HUES6 (cell line): ENCODE results near the gene FPGS.

Source experiments
- H3K27ac ChIP-seq: 2 replicates; pipeline ENCODE4 v1.7.0; 2013; ENCODE audit warnings: low read depth, mild to moderate bottlenecking, low read length, inconsistent platforms
- H3K27me3 ChIP-seq: 2 replicates; pipeline ENCODE4 v1.6.1; 2013; ENCODE audit warnings: low read length; ENCODE audit not compliant: control insufficient read depth, insufficient read depth
- H3K36me3 ChIP-seq: 2 replicates; pipeline ENCODE4 v1.6.1; 2013; ENCODE audit warnings: low read length; ENCODE audit not compliant: control insufficient read depth, insufficient read depth
- H3K4me1 ChIP-seq: 2 replicates; pipeline ENCODE4 v1.6.1; 2013; ENCODE audit warnings: low read length; ENCODE audit not compliant: control insufficient read depth, insufficient read depth
- H3K4me3 ChIP-seq: 2 replicates; pipeline ENCODE4 v1.5.1; 2013; ENCODE audit warnings: low read depth, low read length
- H3K9ac ChIP-seq: one replicate; pipeline ENCODE4 v1.6.1; 2013; ENCODE audit warnings: mild to moderate bottlenecking, low read length
- H3K9me3 ChIP-seq: 2 replicates; pipeline ENCODE4 v1.6.1; 2013; ENCODE audit warnings: low read depth, low read length; ENCODE audit not compliant: control insufficient read depth, insufficient read depth

The FPGS gene

GRCh38 chr9:127848756-127849504, 46.2 kb downstream of the FPGS start:
- no peak overlapping the region for H3K27ac ChIP-seq
- peaks cover 18% of the 10 kb centered on the region; the same call in 1 of the 2 replicates for H3K4me1 ChIP-seq
- H3K9me3 ChIP-seq = peaks cover 17% of the 10 kb centered on the region
- no peak overlapping the region for H3K9ac ChIP-seq
- H3K4me3 ChIP-seq = no peak overlapping the region
- no peaks in the 10 kb centered on the region for H3K36me3 ChIP-seq
- H3K27me3 ChIP-seq = no peaks in the 10 kb centered on the region

- H3K27ac ChIP-seq = no peak overlapping the region
- H3K9ac ChIP-seq = no peak overlapping the region
- H3K9me3 ChIP-seq = peaks cover 17% of the 10 kb centered on the region
- H3K4me3 ChIP-seq = no peak overlapping the region
- peaks cover 16% of the 10 kb centered on the region; the same call in 1 of the 2 replicates for H3K4me1 ChIP-seq
- no peaks in the 10 kb centered on the region for H3K27me3 ChIP-seq
- H3K36me3 ChIP-seq = no peaks in the 10 kb centered on the region
Measured at GRCh38 chr9:127850286-127850830, 47.7 kb downstream of the FPGS start.

- Histone ChIP-seq H3K9me3 (peaks cover 17% of the 10 kb centered on the region), H3K27ac (no peak overlapping the region), H3K9ac (no peak overlapping the region), H3K27me3 (no peaks in the 10 kb centered on the region), H3K4me3 (no peak overlapping the region), H3K36me3 (no peaks in the 10 kb centered on the region), H3K4me1 (peaks cover 14% of the 10 kb centered on the region; the same call in 1 of the 2 replicates)
Measured at GRCh38 chr9:127852829-127853228, 50.1 kb downstream of the FPGS start.

GRCh38 chr9:127853312-127854183, 50.9 kb downstream of the FPGS start:
- Histone ChIP-seq H3K27ac (no peak overlapping the region), H3K27me3 (no peaks in the 10 kb centered on the region), H3K4me1 (peaks cover 14% of the 10 kb centered on the region; the same call in 1 of the 2 replicates), H3K9ac (no peak overlapping the region), H3K4me3 (no peak overlapping the region; the same call in 1 of the 2 replicates), H3K9me3 (peaks cover 16% of the 10 kb centered on the region), H3K36me3 (no peaks in the 10 kb centered on the region)

GRCh38 chr9:127854184-127854806, 51.6 kb downstream of the FPGS start, which contains the start of gene ENG:
Gene ENG (minus strand): TSS chr9:127854658. CDS start chr9:127854355, 303 bp downstream.
- H3K9ac ChIP-seq = no peak within 1 kb of the TSS
- peaks cover 14% of the 10 kb centered on the region; the same call in 1 of the 2 replicates for H3K4me1 ChIP-seq
- no peak within 1 kb of the TSS for H3K27ac ChIP-seq
- H3K4me3 ChIP-seq = no peak within 1 kb of the TSS; the same call in 1 of the 2 replicates
- no peaks in the 10 kb centered on the region for H3K27me3 ChIP-seq
- no peaks in the 10 kb centered on the region for H3K36me3 ChIP-seq
- H3K9me3 ChIP-seq = peaks cover 8% of the 10 kb centered on the region

- no peak overlapping the region for H3K4me3 ChIP-seq
Measured at GRCh38 chr9:127854960-127855359, 52.3 kb downstream of the FPGS start.

GRCh38 chr9:127855522-127855921, 52.8 kb downstream of the FPGS start:
- Histone ChIP-seq H3K9ac (no peak overlapping the region), H3K4me1 (peaks cover 14% of the 10 kb centered on the region; the same call in 1 of the 2 replicates), H3K27ac (no peak overlapping the region), H3K9me3 (no peaks in the 10 kb centered on the region), H3K36me3 (no peaks in the 10 kb centered on the region), H3K4me3 (no peak overlapping the region), H3K27me3 (no peaks in the 10 kb centered on the region)

More at GRCh38 chr9:127854960-127855359, 52.3 kb downstream of the FPGS start:
- Histone ChIP-seq H3K9ac (no peak overlapping the region), H3K4me1 (peaks cover 14% of the 10 kb centered on the region; the same call in 1 of the 2 replicates), H3K27me3 (no peaks in the 10 kb centered on the region), H3K36me3 (no peaks in the 10 kb centered on the region), H3K27ac (no peak overlapping the region), H3K9me3 (peaks cover 2% of the 10 kb centered on the region; the same call in 1 of the 2 replicates)

- Histone ChIP-seq H3K9ac (no peak overlapping the region), H3K36me3 (no peaks in the 10 kb centered on the region), H3K9me3 (no peaks in the 10 kb centered on the region), H3K4me1 (peaks cover 14% of the 10 kb centered on the region; the same call in 1 of the 2 replicates), H3K27ac (no peak overlapping the region), H3K4me3 (no peak overlapping the region), H3K27me3 (no peaks in the 10 kb centered on the region)
Measured at GRCh38 chr9:127856094-127856728, 53.5 kb downstream of the FPGS start.

GRCh38 chr9:127856729-127857116, 54.0 kb downstream of the FPGS start:
- Histone ChIP-seq H3K27me3 (no peaks in the 10 kb centered on the region), H3K9ac (no peak overlapping the region), H3K4me3 (no peak overlapping the region), H3K36me3 (no peaks in the 10 kb centered on the region), H3K9me3 (no peaks in the 10 kb centered on the region), H3K27ac (no peak overlapping the region), H3K4me1 (peaks cover 14% of the 10 kb centered on the region; the same call in 1 of the 2 replicates)

GRCh38 chr9:127857278-127857677, 54.6 kb downstream of the FPGS start:
- Histone ChIP-seq H3K36me3 (no peaks in the 10 kb centered on the region), H3K9ac (no peak overlapping the region)

More at GRCh38 chr9:127857278-127857677, 54.6 kb downstream of the FPGS start:
- H3K4me1 ChIP-seq = peaks cover 16% of the 10 kb centered on the region; the same call in 1 of the 2 replicates
- no peaks in the 10 kb centered on the region for H3K27me3 ChIP-seq
- no peak overlapping the region for H3K27ac ChIP-seq
- no peak overlapping the region for H3K4me3 ChIP-seq
- H3K9me3 ChIP-seq = no peaks in the 10 kb centered on the region
